HG03196 (cell line): ENCODE results near the gene TMEM88.
A peak's percentile ranks its signal among the peaks of the same experiment; 100 is the strongest.
"Not testable (repeated sequence)": the region's sequence is repeated elsewhere in the genome, so short reads cannot be mapped to it uniquely, and the experiment has no call there.

ENCODE experiments used
- ATAC-seq: cut with Tn5 transposase; IDR thresholded peaks from one replicate; pipeline ENCODE4 v1.9.1; 2021; ENCODE audit not compliant: unreplicated experiment

The TMEM88 gene

DNA sequence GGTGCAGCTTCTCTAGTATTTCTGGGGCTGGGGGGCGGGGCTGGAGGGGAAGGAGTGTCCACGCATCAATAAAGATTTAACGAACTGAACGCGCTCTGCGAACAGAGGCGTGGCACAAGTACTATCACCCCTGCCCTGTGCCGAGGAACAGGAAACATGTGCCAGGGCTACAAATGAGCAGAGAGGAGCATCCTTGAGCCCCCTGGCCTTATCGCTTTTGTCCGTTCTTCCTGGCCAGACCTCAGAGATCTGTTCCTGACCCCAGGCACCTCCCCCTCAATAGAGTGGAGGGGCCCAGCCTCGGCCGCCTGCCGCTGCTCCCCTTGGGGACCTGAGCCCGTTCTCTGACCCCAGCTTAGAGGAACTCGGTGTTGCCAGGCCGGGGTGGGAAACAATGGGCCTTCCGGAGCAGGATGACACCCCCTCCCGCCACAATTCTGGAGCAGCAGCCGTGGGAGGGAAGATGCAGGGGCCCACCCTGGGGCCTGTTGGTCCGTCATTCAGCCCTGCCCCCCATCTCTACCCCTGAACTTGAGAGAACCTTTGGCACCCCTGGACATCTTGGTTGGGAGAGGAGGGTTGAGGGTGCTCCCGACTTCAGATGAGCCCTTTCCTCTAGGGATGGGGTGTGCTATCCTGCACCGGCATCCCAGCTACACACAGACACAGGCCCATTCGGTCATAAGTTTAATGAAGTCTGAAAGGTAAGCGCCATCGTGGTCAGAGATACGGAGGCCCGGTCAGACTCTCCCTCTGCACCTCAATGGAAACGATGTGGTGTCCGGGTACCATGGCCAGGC lies 1.3 kb downstream of the TMEM88 start:
- ATAC-seq = no peak

DNA sequence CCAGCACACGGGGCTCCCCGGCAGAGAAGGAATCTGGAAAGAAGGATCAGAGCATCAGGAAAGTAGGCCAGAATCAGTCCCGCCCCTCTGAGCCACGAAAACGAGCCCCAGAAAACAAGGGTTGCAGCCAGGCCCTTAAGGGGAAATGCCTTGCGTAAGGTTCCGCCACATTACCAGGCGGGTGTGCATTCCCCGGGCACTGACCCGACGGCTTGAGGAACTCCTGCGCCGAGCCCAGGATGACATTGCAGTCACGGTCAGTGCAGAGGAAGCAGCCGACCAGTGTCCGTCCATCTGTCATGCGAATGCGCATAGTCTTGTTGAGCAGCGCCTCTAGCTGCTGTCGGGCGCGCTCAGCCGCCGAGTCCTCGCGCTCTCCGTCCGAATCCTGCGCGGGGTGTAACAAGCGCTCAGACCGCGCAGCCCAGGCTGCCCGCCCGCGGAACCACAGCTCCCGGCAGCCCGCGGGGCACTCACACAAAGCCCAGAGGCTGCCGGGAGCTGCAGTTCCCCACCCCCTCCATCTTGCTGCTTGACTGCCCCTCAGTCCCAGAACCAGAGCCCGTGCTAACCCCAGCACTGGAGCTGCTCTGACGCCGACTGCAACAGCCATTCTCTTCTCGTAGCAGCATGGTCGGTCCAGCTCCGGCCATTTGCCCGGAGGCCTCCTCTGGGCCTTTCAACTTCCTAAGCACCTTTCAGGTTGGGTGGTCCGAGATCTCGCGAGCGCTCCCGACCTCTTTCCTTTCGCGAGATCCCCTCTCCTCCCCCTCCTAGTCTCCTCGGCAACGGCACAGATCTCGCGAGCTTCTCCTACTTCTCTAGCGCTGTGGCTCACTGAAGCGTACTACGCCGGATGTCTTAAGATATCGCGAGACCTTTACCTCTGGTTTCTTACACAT lies 2.2 kb downstream of the TMEM88 start, which contains the start of gene NAA38:
Gene NAA38 (minus strand): TSS at position 749 of the 902 bp plus-strand sequence. CDS start 96 bp downstream, at position 653.
- ATAC-seq = peak; percentile 74

GRCh38 chr17:7857713-7858521 lies 3.1 kb downstream of the TMEM88 start, which contains the start of gene CYB5D1:
Gene CYB5D1, plus strand, starts transcription at chr17:7858003. Its CDS starts 132 bp downstream, at chr17:7858135.
- ATAC-seq = peak; percentile 38

- no peak for ATAC-seq
These were observed 3.6 kb downstream of the TMEM88 start for GRCh38 chr17:7858522-7858810.

- no peak for ATAC-seq
These were observed 4.2 kb downstream of the TMEM88 start for GRCh38 chr17:7859028-7859427.

DNA sequence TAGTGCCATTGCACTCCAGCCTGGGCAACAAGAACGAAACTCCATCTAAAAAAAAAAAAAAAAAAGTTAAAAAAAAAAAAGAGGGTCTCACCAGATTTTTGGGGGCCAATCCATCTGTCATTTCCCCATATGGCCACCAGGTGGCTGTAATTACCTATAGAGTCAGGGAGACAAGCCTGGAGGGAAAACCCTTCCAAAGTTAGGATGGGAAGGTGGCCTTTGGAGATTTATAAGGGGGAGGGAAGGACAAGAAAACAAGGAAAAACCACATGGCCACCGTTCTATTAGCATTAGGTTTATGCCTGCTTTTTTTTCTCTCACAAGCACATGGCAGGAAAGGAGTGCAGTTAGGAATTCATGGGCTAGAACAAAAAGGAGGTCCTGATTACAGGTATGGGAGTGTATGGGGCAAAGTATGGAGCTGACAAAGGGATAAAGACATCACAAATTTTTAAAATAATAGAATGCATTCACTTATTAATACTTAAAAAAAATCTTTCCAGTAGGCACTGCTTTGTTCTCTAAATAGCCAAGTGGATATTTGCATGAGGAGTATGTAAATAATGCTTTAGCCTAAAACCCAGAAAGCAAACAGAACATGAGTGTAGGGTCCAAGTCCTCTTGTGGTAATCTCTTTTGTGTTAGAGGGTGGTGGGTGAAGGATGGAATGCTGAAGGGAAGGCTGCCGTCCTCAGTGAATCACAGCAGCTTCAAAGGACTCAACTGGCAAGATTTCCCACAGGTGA lies 8.0 kb downstream of the TMEM88 start:
- no peak for ATAC-seq

- not testable (repeated sequence) for ATAC-seq
These were observed 9.5 kb downstream of the TMEM88 start for GRCh38 chr17:7864384-7864783.

GRCh38 chr17:7864995-7865650 lies 10.3 kb downstream of the TMEM88 start:
- ATAC-seq = no peak

- ATAC-seq = no peak
These were observed 13.0 kb downstream of the TMEM88 start for GRCh38 chr17:7867881-7868329.

- no peak for ATAC-seq
These were observed 18.2 kb downstream of the TMEM88 start for GRCh38 chr17:7873051-7873450.

GRCh38 chr17:7875804-7876370 lies 21.0 kb downstream of the TMEM88 start:
- no peak for ATAC-seq

GRCh38 chr17:7878234-7878633 lies 23.4 kb downstream of the TMEM88 start:
- ATAC-seq = no peak

- no peak for ATAC-seq
These were observed 25.4 kb downstream of the TMEM88 start for GRCh38 chr17:7880076-7880868.

- no peak for ATAC-seq
These were observed 26.6 kb downstream of the TMEM88 start for GRCh38 chr17:7881276-7882054.

- ATAC-seq = no peak
These were observed 27.2 kb downstream of the TMEM88 start for GRCh38 chr17:7882068-7882467.

DNA sequence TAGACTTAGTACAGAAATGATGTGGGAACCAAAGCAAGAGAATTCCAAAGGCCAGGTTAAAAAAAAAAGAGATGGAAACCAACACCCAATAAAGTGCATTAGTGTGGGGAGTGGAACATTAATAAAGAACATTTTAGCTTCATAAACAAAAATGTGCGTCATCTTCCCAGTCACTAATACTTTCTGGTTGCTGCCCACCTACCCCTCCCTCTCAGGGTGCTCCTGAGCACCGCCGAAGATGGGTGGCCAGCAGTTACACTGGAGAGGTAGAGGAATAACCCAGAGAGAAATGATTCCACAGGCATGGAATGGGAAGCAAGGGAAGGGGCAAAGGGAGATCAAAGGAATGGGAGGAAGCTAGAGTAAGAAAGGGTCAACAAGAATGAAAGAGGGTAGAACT lies 27.8 kb downstream of the TMEM88 start:
- ATAC-seq = no peak

- no peak for ATAC-seq
These were observed 29.0 kb downstream of the TMEM88 start for GRCh38 chr17:7883781-7884386.
